ENCODE results near the gene HOXD3. TPM values are rescaled to one million over a fixed set of nuclear protein-coding genes. Genes with fewer than 3 reads are reported as not detected.

The HOXD3 gene
- total RNA-seq, 1 donor from 2014 or later, result not detected

DNA sequence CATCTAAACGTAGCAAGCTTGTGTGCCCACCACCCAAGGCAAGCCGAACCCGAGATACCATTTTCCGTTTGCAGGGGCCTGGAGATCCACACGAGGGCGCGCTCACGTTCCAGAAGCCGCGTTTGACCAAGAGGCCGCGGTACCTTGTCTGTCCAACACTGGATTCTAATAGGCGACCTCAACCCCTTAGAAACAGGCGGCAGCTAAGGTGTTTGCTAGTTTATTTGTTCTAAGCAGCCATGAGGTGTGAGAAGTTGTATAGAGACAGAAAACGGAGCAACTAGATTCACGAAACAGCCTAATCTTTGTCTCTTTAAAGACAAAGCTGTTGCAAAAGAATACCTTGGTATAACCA is 45.8 kb upstream of the HOXD3 start:
- no peaks in the 10 kb centered on the region for H3K9me3 Mint-ChIP-seq (ENCODE audit: low read depth)
- TF ChIP-seq, protein P1, sequence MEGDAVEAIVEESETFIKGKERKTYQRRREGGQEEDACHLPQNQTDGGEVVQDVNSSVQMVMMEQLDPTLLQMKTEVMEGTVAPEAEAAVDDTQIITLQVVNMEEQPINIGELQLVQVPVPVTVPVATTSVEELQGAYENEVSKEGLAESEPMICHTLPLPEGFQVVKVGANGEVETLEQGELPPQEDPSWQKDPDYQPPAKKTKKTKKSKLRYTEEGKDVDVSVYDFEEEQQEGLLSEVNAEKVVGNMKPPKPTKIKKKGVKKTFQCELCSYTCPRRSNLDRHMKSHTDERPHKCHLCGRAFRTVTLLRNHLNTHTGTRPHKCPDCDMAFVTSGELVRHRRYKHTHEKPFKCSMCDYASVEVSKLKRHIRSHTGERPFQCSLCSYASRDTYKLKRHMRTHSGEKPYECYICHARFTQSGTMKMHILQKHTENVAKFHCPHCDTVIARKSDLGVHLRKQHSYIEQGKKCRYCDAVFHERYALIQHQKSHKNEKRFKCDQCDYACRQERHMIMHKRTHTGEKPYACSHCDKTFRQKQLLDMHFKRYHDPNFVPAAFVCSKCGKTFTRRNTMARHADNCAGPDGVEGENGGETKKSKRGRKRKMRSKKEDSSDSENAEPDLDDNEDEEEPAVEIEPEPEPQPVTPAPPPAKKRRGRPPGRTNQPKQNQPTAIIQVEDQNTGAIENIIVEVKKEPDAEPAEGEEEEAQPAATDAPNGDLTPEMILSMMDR (IDR thresholded peaks at IDR 0.05; ENCODE audit: unreplicated experiment), result peak; percentile 76
- peaks cover 3% of the 10 kb centered on the region for H3K4me1 Mint-ChIP-seq (ENCODE audit: low read depth)
- no peak overlapping the region for H3K4me3 Mint-ChIP-seq (ENCODE audit: low read depth)
- DNase-seq (ENCODE audit: low spot score, unreplicated experiment), result no peak
- no peaks in the 10 kb centered on the region for H3K36me3 Mint-ChIP-seq (ENCODE audit: insufficient read depth)
- peaks cover 89% of the 10 kb centered on the region for H3K27me3 Mint-ChIP-seq
- no peak overlapping the region for H3K27ac Mint-ChIP-seq

DNA sequence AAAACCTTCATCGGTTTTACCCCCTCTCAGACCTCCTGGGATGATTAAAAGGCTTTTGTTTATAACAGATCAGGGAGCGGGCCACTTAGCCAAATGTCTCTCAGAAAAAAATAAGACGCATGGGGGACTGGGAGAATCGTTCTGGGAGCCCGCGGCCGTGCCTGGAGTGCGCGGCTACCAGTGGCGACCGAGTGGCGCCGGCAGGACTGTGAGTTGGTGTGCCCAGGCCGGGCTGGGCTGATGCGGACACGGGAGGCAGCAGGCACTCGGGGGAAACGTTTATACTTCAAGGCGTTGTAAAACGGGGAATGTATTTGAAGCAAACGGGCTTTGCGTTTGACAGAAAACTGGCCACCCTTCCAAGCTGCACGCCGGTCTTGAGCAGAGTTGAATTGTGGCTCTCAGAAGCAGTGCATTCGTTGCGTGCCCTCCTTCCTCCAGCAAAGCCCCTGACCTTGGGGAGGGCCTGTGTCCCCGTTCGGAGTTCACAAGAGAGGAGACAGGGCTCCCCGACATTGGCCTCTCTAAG is 45.2 kb upstream of the HOXD3 start:
- no peak overlapping the region for H3K4me3 Mint-ChIP-seq (ENCODE audit: low read depth)
- TF ChIP-seq, protein P1 (IDR thresholded peaks at IDR 0.05; ENCODE audit: unreplicated experiment), result no peak
- H3K36me3 Mint-ChIP-seq (ENCODE audit: insufficient read depth), result no peaks in the 10 kb centered on the region
- no peak for DNase-seq (ENCODE audit: low spot score, unreplicated experiment)
- H3K9me3 Mint-ChIP-seq (ENCODE audit: low read depth), result no peaks in the 10 kb centered on the region
- H3K27ac Mint-ChIP-seq, result no peak overlapping the region
- H3K4me1 Mint-ChIP-seq (ENCODE audit: low read depth), result peaks cover 3% of the 10 kb centered on the region
- H3K27me3 Mint-ChIP-seq, result peaks cover 92% of the 10 kb centered on the region

DNA sequence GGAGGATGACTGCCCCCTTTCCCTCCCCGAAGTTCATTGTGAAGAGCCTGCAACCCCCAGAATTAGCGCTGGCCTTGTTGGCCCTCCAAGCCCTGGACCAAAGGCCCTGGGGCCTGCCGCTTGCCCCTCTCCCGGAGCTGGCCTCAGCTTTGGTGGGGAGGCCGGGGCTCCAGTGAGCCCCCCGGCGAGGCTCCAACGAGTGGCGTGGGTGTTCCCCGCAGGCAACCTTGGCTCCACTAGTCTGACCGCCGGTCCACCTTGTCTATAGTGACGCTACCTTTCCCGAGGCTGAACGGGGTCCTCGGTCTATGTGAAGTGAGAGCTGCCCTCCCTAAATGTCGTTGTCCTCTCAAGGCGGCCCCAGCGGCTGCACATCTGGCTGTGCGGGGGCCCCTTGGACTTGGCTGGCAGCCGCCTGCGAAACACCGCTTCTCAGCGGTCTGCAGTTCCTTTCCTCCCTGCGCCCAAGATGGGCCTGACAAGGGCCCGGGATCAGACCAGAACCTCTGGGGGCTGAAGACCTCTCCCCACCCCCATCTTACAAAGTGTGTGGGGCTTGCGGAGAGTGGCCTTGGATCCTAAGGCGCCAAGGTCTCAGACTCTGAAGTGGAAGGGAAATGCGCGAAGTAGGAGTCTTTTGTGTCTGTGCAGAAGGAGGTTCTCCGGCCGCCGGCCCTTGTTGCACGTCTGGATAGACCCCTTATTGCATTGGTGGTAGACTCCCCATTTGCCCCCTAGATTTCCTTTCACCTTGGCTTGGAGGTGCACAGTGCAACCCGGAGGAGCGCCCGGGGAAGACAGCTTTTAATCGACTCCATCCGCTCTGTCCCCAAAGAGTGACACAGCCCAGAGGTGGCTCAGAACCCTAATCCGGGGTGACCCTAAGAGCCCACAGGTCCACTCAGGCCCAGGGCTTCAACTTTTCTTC is 44.5 kb upstream of the HOXD3 start:
- Mint-ChIP-seq H3K4me1 (ENCODE audit: low read depth) (no peaks in the 10 kb centered on the region), H3K9me3 (ENCODE audit: low read depth) (no peaks in the 10 kb centered on the region), H3K27me3 (peaks cover 95% of the 10 kb centered on the region), H3K4me3 (ENCODE audit: low read depth) (no peak overlapping the region), H3K36me3 (ENCODE audit: insufficient read depth) (no peaks in the 10 kb centered on the region), H3K27ac (no peak overlapping the region)
- TF ChIP-seq, protein P1 (IDR thresholded peaks at IDR 0.05; ENCODE audit: unreplicated experiment), result no peak
- DNase-seq (ENCODE audit: low spot score, unreplicated experiment), result no peak

DNA sequence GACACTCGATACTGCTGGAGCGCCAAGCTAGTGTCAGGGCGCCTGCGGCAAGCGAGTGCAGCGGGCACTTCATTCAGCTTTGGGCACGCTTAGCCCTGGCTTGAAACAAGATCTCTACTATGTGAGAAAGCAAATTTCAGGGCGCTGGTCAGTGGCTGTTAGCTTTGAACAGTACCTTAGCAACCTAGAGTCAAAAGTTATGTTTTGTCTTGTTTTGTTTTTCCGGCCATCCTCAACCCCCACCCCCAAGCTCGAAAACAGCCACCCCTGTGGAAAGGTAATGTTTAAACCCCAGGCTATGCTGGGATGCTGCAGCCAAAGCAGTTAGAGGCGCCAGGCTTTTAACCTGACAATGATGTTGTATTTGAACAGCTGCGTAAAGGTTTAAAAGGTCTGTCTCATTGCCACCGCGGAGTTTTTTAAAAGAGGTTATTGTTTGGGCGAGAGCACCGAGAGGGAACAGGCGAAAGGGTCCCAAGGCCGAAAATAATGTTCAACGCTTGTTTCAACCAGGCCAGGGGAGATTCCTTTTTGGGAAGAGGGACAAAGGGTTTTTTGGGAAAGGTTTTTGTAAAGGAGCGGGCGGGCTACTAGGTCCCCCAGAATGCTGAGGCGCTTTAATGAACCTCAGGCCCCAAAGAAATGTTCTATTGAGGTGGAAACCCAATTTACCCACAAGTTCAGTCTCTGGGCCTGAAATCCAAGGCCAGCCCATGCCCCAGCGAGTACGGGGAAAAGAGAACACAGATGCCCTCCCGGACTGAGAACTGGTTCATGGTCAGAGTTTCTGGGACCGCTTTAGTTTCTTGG is 42.8 kb upstream of the HOXD3 start:
- H3K27ac Mint-ChIP-seq, result no peak overlapping the region
- DNase-seq (ENCODE audit: low spot score, unreplicated experiment), result no peak
- peaks cover 99% of the 10 kb centered on the region for H3K27me3 Mint-ChIP-seq
- TF ChIP-seq, protein P1 (IDR thresholded peaks at IDR 0.05; ENCODE audit: unreplicated experiment), result no peak
- H3K4me3 Mint-ChIP-seq (ENCODE audit: low read depth), result no peak overlapping the region
- H3K9me3 Mint-ChIP-seq (ENCODE audit: low read depth), result no peaks in the 10 kb centered on the region
- H3K4me1 Mint-ChIP-seq (ENCODE audit: low read depth), result no peaks in the 10 kb centered on the region
- no peaks in the 10 kb centered on the region for H3K36me3 Mint-ChIP-seq (ENCODE audit: insufficient read depth)

DNA sequence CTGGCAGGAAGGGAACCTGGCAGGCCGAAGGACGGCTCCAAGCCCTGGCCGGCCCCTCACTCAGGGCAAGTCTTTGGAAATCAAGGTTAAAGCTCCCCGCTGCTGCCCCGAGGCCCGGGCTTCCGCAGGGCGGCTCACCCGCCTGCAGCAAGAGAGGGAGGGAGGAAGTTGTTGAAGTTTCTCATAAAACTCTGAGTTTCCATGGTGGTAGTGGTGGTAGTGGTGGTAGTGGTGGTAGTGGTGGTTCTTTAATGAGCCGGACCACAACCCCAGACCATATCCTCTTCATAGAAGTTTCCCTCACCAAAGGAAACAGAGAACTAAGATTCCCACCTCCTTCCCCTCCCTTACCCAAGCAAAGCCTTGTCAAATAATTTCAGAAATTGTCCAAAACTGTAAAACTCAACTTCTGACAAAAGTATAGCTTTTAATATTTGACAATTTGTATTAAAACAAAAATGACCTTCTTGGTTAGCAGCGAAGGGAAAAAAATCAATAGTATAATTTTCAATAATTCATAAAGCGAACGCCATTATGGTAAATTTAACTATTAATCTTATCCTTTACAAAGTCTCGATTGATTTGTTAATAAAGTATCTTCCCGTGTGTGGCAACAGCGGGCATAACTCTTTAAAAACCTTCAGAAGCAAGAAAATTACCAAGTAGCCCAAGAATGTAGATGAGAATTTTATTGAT is 42.0 kb upstream of the HOXD3 start:
- no peak for DNase-seq (ENCODE audit: low spot score, unreplicated experiment)
- Mint-ChIP-seq H3K27me3 (peaks cover 99% of the 10 kb centered on the region), H3K4me3 (ENCODE audit: low read depth) (no peak overlapping the region), H3K9me3 (ENCODE audit: low read depth) (no peaks in the 10 kb centered on the region), H3K27ac (no peak overlapping the region), H3K4me1 (ENCODE audit: low read depth) (no peaks in the 10 kb centered on the region), H3K36me3 (ENCODE audit: insufficient read depth) (no peaks in the 10 kb centered on the region)
- TF ChIP-seq, protein P1 (IDR thresholded peaks at IDR 0.05; ENCODE audit: unreplicated experiment), result no peak
